WTC11 (cell line): ENCODE results near the gene STARD7. TPM values are rescaled to one million over a fixed set of nuclear protein-coding genes. Genes with fewer than 3 reads are reported as not detected.

Experiments
- ATAC-seq: fragments of 200-7000 bp; cut with Tn5 transposase; 2 replicates; pipeline ENCODE4 v1.10.0; 2021; ENCODE audit warnings: mild to moderate bottlenecking, moderate library complexity
- CTCF ChIA-PET: fragments of 300-600 bp; sonication (Branson Sonifier 250); formaldehyde crosslinking; loops from one replicate; lab custom pipeline; 2021; ENCODE audit warnings: antibody characterized with exemption; lab: Charles Lee
- POLR2A ChIA-PET: fragments of 350-600 bp; sonication (Branson Sonifier 250); formaldehyde crosslinking; loops from one replicate; lab custom pipeline; 2021; ENCODE audit warnings: antibody characterized with exemption; lab: Charles Lee
- DNase-seq: peaks from one replicate; pipeline ENCODE4 v3.0.0; 2021; ENCODE audit warnings: low spot score
- H3K27ac Mint-ChIP-seq: 2 replicates; pipeline ENCODE4 v1.8.0; 2021; ENCODE audit warnings: mixed read lengths
- H3K27me3 Mint-ChIP-seq: 2 replicates; pipeline ENCODE4 v1.8.0; 2021; ENCODE audit warnings: low read depth, mild to moderate bottlenecking, moderate library complexity, mixed read lengths
- H3K36me3 Mint-ChIP-seq: 2 replicates; pipeline ENCODE4 v1.8.0; 2021; ENCODE audit warnings: mixed read lengths
- H3K4me1 Mint-ChIP-seq: 2 replicates; pipeline ENCODE4 v1.8.0; 2022; ENCODE audit warnings: mixed read lengths
- H3K4me3 Mint-ChIP-seq: 2 replicates; pipeline ENCODE4 v1.8.0; 2021; ENCODE audit warnings: mild to moderate bottlenecking, moderate library complexity, mixed read lengths
- H3K9me3 Mint-ChIP-seq: 2 replicates; pipeline ENCODE4 v1.8.0; 2021; ENCODE audit warnings: mixed read lengths
- ATF3 ChIP-seq: sonication (generic); formaldehyde crosslinking; conservative IDR thresholded peaks from 2 replicates; pipeline ENCODE4 v1.8.1; 2022; ENCODE audit warnings: mild to moderate bottlenecking, missing genetic modification reagents
- E2F1 ChIP-seq: sonication (generic); formaldehyde crosslinking; IDR thresholded peaks from 2 replicates; pipeline ENCODE4 v1.8.0; 2022; ENCODE audit warnings: mild to moderate bottlenecking, missing genetic modification reagents
- E2F4 ChIP-seq: sonication (generic); formaldehyde crosslinking; IDR thresholded peaks from 2 replicates; pipeline ENCODE4 v1.8.1; 2022; ENCODE audit warnings: low read depth, mild to moderate bottlenecking, moderate library complexity, missing genetic modification reagents, borderline replicate concordance
- ERG ChIP-seq: fragments of 250-450 bp; sonication (Bioruptor Pico); IDR thresholded peaks from 2 replicates; pipeline ENCODE4 v1.8.0; 2021; ENCODE audit warnings: mild to moderate bottlenecking
- ETV6 ChIP-seq: sonication (generic); formaldehyde crosslinking; IDR thresholded peaks from 2 replicates; pipeline ENCODE4 v1.8.1; 2022; ENCODE audit warnings: mild to moderate bottlenecking, missing genetic modification reagents
- FOXJ3 ChIP-seq: sonication (generic); formaldehyde crosslinking; IDR thresholded peaks from 2 replicates; pipeline ENCODE4 v1.9.0; 2021; ENCODE audit warnings: missing genetic modification reagents, mild to moderate bottlenecking, borderline replicate concordance
- FOXP4 ChIP-seq: sonication (generic); formaldehyde crosslinking; IDR thresholded peaks from 2 replicates; pipeline ENCODE4 v1.8.0; 2022; ENCODE audit warnings: mild to moderate bottlenecking, missing genetic modification reagents
- JAZF1 ChIP-seq: fragments of 250-450 bp; sonication (Bioruptor Pico); IDR thresholded peaks from 2 replicates; pipeline ENCODE4 v1.9.0; 2021; ENCODE audit warnings: moderate library complexity, mild to moderate bottlenecking, inconsistent platforms
- KAT7 ChIP-seq: sonication (generic); formaldehyde crosslinking; IDR thresholded peaks from 2 replicates; pipeline ENCODE4 v1.8.1; 2023; ENCODE audit warnings: missing genetic modification reagents, mild to moderate bottlenecking, borderline replicate concordance
- MAX ChIP-seq: sonication (generic); formaldehyde crosslinking; IDR thresholded peaks from 2 replicates; pipeline ENCODE4 v1.8.0; 2022; ENCODE audit warnings: mild to moderate bottlenecking, missing genetic modification reagents
- MLX ChIP-seq: sonication (generic); formaldehyde crosslinking; IDR thresholded peaks from 2 replicates; pipeline ENCODE4 v1.8.1; 2023; ENCODE audit warnings: mild to moderate bottlenecking, missing genetic modification reagents, moderate library complexity
- PRRX2 ChIP-seq: fragments of 250-450 bp; sonication (Bioruptor Pico); IDR thresholded peaks from 2 replicates; pipeline ENCODE4 v1.8.0; 2021; ENCODE audit warnings: mild to moderate bottlenecking
- SMAD4 ChIP-seq: sonication (generic); formaldehyde crosslinking; IDR thresholded peaks from 2 replicates; pipeline ENCODE4 v1.8.0; 2022; ENCODE audit warnings: mild to moderate bottlenecking, missing genetic modification reagents
- USF2 ChIP-seq: sonication (generic); formaldehyde crosslinking; IDR thresholded peaks from 2 replicates; pipeline ENCODE4 v1.8.1; 2023; ENCODE audit warnings: mild to moderate bottlenecking, missing genetic modification reagents, moderate library complexity
- ZBTB21 ChIP-seq: sonication (generic); formaldehyde crosslinking; IDR thresholded peaks from 2 replicates; pipeline ENCODE4 v1.8.1; 2023; ENCODE audit warnings: mild to moderate bottlenecking, missing genetic modification reagents, borderline replicate concordance
- ZNF138 ChIP-seq: sonication (generic); formaldehyde crosslinking; conservative IDR thresholded peaks from 2 replicates; pipeline ENCODE4 v1.8.1; 2022; ENCODE audit warnings: mild to moderate bottlenecking, moderate library complexity, missing genetic modification reagents
- ZNF671 ChIP-seq: fragments of 250-450 bp; sonication (Bioruptor Pico); IDR thresholded peaks from 2 replicates; pipeline ENCODE4 v1.8.0; 2021; ENCODE audit warnings: mild to moderate bottlenecking
- ZSCAN18 ChIP-seq: fragments of 250-450 bp; sonication (Bioruptor Pico); IDR thresholded peaks from 2 replicates; pipeline ENCODE4 v2.1.2; 2022; ENCODE audit warnings: mild to moderate bottlenecking, moderate library complexity
- total RNA-seq: library from RNA; stranded (reverse); gene quantifications from 3 replicates; pipeline ENCODE4 v1.2.3, GENCODE V29; 2021

Gene STARD7
- total RNA-seq, 1 experiment from 2014 or later: 217 TPM

GRCh38 chr2:96241900-96242611 lies 33.4 kb upstream of the STARD7 start (continued):
- TF ChIP-seq E2F4: no peak
- no peak for TF ChIP-seq ERG
- no peak for TF ChIP-seq MLX (CRISPR knock-in tag)
- TF ChIP-seq MAX: no peak
- no peak for TF ChIP-seq ATF3 (CRISPR knock-in tag)

GRCh38 chr2:96241227-96241626 lies 32.6 kb upstream of the STARD7 start:
- CTCF ChIA-PET: interaction anchor here (0.6 to 2.8 kb wide), 9 partner anchors 12 to 297 kb away, joined by 3 to 13 read pairs (median 4); partner anchors contain the start of gene ASTL
- ATAC-seq: peak; percentile 81
- H3K36me3 Mint-ChIP-seq: no peaks in the 10 kb centered on the region
- POLR2A ChIA-PET: interaction anchor here (0.8 to 1.4 kb wide), 2 partner anchors 33 to 40 kb away, joined by 3 to 7 read pairs; partner anchors contain the start of gene STARD7
- TF ChIP-seq PRRX2 (CRISPR knock-in tag) (no peak), JAZF1 (CRISPR knock-in tag) (no peak), USF2 (CRISPR knock-in tag) (no peak), SMAD4 (CRISPR knock-in tag) (no peak), ZNF138 (no peak), FOXP4 (CRISPR knock-in tag) (no peak), ETV6 (no peak)
- no peaks in the 10 kb centered on the region for H3K27me3 Mint-ChIP-seq
- H3K4me3 Mint-ChIP-seq: no peak overlapping the region
- H3K27ac Mint-ChIP-seq: no peak overlapping the region
- H3K9me3 Mint-ChIP-seq: no peaks in the 10 kb centered on the region
- peak; percentile 36 for DNase-seq
- peaks cover 8% of the 10 kb centered on the region for H3K4me1 Mint-ChIP-seq

GRCh38 chr2:96240341-96241038 lies 31.9 kb upstream of the STARD7 start:
- H3K4me1 Mint-ChIP-seq: peaks cover 8% of the 10 kb centered on the region
- no peak for ATAC-seq
- H3K36me3 Mint-ChIP-seq: no peaks in the 10 kb centered on the region
- CTCF ChIA-PET: interaction anchor here (0.6 to 2.8 kb wide), 7 partner anchors 13 to 298 kb away, joined by 3 to 13 read pairs (median 4); partner anchors contain the start of gene ASTL
- no peaks in the 10 kb centered on the region for H3K27me3 Mint-ChIP-seq
- no peaks in the 10 kb centered on the region for H3K9me3 Mint-ChIP-seq
- DNase-seq: no peak
- H3K27ac Mint-ChIP-seq: no peak overlapping the region
- no peak for TF ChIP-seq ZNF671 (CRISPR knock-in tag)
- no peak for TF ChIP-seq FOXJ3 (CRISPR knock-in tag)
- no peak for TF ChIP-seq E2F1 (CRISPR knock-in tag)
- no peak for TF ChIP-seq ZSCAN18
- no peak for TF ChIP-seq KAT7 (CRISPR knock-in tag)
- TF ChIP-seq ZBTB21 (CRISPR knock-in tag): no peak
- H3K4me3 Mint-ChIP-seq: no peak overlapping the region
- POLR2A ChIA-PET: interaction anchor here (1.2 to 1.4 kb wide), 2 partner anchors 31 to 32 kb away, joined by 3 to 7 read pairs; partner anchors contain the start of gene STARD7
